IPS-NIHi7 (cell line): ENCODE results near the gene FECH.
"Not testable (repeated sequence)": the region's sequence is repeated elsewhere in the genome, so short reads cannot be mapped to it uniquely, and the experiment has no call there.

ENCODE experiments used
- DNase-seq: peaks from one replicate; pipeline ENCODE4 v3.0.0; 2012; ENCODE audit warnings: mixed read lengths; ENCODE audit errors: extremely low spot score

Gene FECH

GRCh38 chr18:57586251-57587049, at the start of gene FECH:
Gene FECH (minus strand): TSS chr18:57586702. CDS start chr18:57586620, 82 bp downstream.
- peak; percentile 64 for DNase-seq

- DNase-seq: no peak
These were observed 48.7 kb upstream of the FECH start for GRCh38 chr18:57635003-57635822.

- DNase-seq: no peak
These were observed 45.2 kb upstream of the FECH start for GRCh38 chr18:57631697-57632096.

GRCh38 chr18:57630754-57631595, 44.5 kb upstream of the FECH start:
- no peak for DNase-seq

GRCh38 chr18:57630002-57630753, 43.7 kb upstream of the FECH start:
- peak; percentile 94 for DNase-seq

GRCh38 chr18:57629422-57629821, 42.9 kb upstream of the FECH start:
- DNase-seq: no peak

- DNase-seq: no peak
These were observed 41.0 kb upstream of the FECH start for GRCh38 chr18:57627488-57627887.

GRCh38 chr18:57624988-57625387, 38.5 kb upstream of the FECH start:
- DNase-seq: no peak

GRCh38 chr18:57621246-57621604, 34.7 kb upstream of the FECH start:
- peak; percentile 35 for DNase-seq

GRCh38 chr18:57619876-57620275, 33.4 kb upstream of the FECH start:
- no peak for DNase-seq

GRCh38 chr18:57618910-57619309, 32.4 kb upstream of the FECH start:
- DNase-seq: no peak

- DNase-seq: no peak
These were observed 17.4 kb upstream of the FECH start for GRCh38 chr18:57603871-57604270.

GRCh38 chr18:57595347-57595746, 8.8 kb upstream of the FECH start:
- DNase-seq: no peak

- not testable (repeated sequence) for DNase-seq
These were observed 6.2 kb upstream of the FECH start for GRCh38 chr18:57592716-57593115.

GRCh38 chr18:57589161-57589560, 2.7 kb upstream of the FECH start:
- DNase-seq: no peak

GRCh38 chr18:57587098-57587661, 678 bp upstream of the FECH start:
- DNase-seq: no peak

GRCh38 chr18:57585855-57586250, 649 bp downstream of the FECH start:
- no peak for DNase-seq

GRCh38 chr18:57585421-57585820, 1.1 kb downstream of the FECH start:
- DNase-seq: no peak

- no peak for DNase-seq
These were observed 2.1 kb downstream of the FECH start for GRCh38 chr18:57584444-57584843.

GRCh38 chr18:57583297-57583835, 3.1 kb downstream of the FECH start:
- no peak for DNase-seq
